AG09319 (cell line): Measurements from ENCODE around the gene IL1A.
"Not testable (repeated sequence)": the region's sequence is repeated elsewhere in the genome, so short reads cannot be mapped to it uniquely, and the experiment has no call there.

Experiments used
- DNase-seq: peaks from one replicate; pipeline ENCODE4 v3.0.0-alpha.2; 2010; ENCODE audit warnings: low read depth; ENCODE audit errors: extremely low read depth
- TF ChIP-seq, protein P1 (sequence below): IDR thresholded peaks from 2 replicates; pipeline ENCODE4 v1.5.1; 2011; ENCODE audit warnings: low read depth, mild to moderate bottlenecking, inconsistent platforms, low read length, moderate library complexity

The IL1A gene, protein sequence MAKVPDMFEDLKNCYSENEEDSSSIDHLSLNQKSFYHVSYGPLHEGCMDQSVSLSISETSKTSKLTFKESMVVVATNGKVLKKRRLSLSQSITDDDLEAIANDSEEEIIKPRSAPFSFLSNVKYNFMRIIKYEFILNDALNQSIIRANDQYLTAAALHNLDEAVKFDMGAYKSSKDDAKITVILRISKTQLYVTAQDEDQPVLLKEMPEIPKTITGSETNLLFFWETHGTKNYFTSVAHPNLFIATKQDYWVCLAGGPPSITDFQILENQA

DNA sequence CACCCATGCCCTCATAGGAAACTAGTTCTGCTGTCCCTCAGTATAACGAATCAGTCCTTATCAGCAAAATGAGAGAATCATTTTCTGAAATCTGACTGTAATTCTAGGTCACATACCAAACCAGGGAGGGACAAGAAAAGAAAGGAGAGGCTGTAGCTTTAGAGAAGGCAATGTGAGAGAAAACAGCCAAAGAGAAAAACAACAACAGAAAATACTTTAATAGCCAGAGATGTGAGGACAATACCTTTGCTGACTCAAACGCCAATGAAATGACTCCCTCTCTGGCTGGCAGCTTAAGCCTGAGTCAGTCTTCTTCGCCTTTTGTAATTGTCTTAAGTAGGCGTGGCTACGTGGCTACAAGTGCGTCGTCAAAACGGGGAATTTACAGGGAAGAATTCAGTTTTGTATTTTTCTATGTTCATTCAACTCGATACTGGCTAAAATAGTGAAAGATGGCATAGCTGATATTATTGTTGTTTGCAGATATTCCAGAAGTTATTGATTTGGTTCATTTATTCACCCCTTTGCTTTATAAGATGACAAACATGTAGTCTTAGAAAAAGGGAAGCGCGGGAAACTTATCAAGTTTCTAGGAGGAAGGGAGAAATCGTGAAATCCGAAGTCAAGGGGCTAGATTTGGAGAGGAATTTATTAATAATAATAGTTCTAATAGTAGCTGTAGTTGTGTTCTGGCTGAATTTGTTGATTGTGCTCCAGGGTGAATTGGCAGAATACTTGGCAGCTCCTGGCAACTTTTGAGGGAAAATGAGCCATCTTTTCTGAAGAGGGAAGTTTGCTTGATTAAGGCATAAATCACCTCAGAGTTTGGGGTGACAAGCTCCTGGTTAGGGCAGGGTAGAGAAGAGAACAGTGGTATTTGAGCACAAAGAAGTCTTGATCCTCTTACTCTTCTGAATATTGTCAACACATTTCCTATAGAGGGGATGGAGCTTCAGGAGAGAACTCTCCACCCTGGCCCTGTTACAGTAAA lies at the start of gene IL1A:
TSS of gene IL1A (minus strand) at position 295 of the 991 bp plus-strand sequence. CDS start 723 bp downstream, outside the sequence.
- TF ChIP-seq, protein P1, sequence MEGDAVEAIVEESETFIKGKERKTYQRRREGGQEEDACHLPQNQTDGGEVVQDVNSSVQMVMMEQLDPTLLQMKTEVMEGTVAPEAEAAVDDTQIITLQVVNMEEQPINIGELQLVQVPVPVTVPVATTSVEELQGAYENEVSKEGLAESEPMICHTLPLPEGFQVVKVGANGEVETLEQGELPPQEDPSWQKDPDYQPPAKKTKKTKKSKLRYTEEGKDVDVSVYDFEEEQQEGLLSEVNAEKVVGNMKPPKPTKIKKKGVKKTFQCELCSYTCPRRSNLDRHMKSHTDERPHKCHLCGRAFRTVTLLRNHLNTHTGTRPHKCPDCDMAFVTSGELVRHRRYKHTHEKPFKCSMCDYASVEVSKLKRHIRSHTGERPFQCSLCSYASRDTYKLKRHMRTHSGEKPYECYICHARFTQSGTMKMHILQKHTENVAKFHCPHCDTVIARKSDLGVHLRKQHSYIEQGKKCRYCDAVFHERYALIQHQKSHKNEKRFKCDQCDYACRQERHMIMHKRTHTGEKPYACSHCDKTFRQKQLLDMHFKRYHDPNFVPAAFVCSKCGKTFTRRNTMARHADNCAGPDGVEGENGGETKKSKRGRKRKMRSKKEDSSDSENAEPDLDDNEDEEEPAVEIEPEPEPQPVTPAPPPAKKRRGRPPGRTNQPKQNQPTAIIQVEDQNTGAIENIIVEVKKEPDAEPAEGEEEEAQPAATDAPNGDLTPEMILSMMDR = no peak
- no peak for DNase-seq

DNA sequence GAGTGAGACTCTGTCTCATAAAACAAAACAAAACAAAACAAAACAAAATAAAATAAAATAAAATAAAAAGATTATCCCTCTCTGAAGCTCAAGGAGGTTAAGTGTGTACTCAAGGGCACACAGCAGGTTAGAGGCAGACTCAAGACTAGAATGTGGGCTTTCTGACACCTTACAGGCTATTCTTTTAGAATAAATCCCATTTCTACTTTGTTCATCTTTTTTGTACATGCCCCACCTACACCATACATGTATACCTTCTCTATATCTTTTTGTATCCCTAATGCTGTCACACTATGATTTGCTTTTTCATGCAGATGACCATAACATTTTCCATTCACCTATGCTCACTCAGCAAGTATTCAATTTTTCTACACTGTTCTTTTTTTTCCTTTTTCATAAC lies 49.7 kb upstream of the IL1A start:
- TF ChIP-seq, protein P1 = no peak
- no peak for DNase-seq

DNA sequence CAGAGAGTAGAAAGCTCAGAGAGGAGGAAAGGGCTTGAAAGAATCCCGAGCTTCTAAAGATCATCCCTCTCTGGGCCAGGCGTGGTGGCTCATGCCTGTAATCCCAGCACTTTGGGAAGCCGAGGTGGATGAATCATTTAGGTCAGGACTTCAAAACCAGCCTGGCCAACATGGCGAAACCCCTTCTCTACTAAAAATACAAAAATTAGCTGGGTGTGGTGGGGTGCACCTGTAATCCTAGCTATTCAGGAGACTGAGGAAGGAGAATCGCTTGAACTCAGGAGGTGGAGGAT lies 49.3 kb upstream of the IL1A start:
- DNase-seq = not testable (repeated sequence)

DNA sequence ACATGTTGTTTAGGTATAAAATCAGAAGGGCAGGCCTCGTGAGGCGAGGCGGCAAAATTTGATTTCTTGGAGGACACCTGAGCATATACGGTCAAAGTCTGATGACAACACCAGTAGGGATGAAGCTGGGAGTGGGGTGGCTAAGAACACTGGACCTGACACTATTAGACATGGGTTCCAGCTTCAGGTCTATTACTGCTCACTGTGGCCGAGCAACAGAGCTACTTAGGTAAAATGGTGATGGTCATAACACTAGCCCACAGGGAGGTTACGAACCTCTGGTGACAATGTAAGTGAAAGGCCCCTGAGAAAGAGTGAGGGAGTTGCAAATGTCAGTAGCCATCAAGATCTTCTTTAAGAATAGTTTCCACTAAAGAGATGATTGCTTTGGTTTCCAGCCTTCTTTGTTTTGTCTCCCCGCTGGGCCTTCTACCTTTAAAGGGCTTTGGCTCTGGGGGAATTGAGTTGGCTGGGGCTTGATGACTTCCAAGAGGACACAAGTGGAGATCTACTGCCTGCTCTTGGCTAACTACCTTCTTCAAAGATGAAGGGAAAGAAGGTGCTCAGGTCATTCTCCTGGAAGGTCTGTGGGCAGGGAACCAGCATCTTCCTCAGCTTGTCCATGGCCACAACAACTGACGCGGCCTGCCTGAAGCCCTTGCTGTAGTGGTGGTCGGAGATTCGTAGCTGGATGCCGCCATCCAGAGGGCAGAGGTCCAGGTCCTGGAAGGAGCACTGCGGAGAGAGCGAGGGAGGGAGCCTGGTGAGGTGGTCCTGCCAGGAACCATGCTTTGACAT lies 48.7 kb upstream of the IL1A start:
- TF ChIP-seq, protein P1 = no peak
- DNase-seq = no peak

DNA sequence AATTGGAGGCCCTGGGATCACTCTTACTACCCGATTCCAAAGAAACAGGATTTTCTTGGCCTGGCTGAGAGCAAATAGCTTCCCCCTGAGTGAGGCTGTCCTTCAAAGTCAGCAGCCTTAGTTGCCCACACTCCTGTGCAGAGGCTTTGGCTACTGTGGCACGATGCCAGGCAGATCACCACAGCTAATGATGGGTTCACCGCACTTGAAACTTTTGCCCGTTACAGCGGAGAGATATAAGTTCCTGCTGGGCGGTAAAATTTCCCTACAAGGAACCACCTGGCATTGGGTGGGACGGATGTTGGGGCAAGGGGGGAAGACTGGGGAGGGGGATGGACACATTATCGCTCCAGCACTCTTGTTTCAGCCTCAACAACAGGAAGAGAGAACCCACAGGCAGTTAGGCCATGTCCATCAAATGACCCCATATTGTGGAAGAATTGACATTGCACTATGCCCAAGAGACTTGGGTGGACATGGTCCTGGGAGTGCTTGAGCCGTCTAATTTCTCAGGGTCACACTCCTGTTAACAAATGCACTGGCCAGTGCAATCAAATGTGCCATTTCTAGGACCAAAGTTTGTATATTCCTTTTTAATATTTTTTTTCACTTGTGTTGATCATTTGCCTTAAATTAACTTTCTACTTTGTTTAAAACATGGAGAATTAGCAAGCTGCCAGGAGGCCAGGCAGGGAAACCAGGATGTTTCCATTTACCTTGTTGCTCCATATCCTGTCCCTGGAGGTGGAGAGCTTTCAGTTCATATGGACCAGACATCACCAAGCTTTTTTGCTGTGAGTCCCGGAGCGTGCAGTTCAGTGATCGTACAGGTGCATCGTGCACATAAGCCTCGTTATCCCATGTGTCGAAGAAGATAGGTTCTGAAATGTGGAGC lies 47.9 kb upstream of the IL1A start:
- no peak for DNase-seq
- TF ChIP-seq, protein P1 = no peak

DNA sequence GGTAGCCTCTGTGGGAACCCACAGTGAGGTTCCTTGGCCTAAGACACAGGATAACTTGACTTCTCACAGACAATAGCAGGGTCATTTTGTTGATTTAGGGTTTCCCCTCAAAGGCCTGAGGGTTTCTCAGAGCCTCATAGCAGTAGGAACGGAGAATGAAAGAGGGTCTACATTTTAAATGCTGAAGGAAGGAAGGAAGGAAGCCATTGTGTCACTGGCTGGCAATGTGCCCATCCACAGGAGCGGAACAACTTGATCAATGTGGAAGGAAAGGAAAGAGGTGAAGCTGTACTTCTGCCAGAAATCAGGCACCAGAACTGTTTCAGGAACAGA lies 47.2 kb upstream of the IL1A start:
- TF ChIP-seq, protein P1 = no peak
- no peak for DNase-seq
